T-helper 9 cell (primary cell): ENCODE data around the gene CCL4L2.
"Not testable (repeated sequence)": the region's sequence is repeated elsewhere in the genome, so short reads cannot be mapped to it uniquely, and the experiment has no call there.

ENCODE experiments used
- DNase-seq: peaks from one replicate; pipeline ENCODE4 v3.0.0-alpha.2; 2020

The CCL4L2 gene

GRCh38 chr17:36221581-36222100, 10.8 kb downstream of the CCL4L2 start:
- not testable (repeated sequence) for DNase-seq

GRCh38 chr17:36222967-36223366, 12.1 kb downstream of the CCL4L2 start:
- DNase-seq = not testable (repeated sequence)

DNA sequence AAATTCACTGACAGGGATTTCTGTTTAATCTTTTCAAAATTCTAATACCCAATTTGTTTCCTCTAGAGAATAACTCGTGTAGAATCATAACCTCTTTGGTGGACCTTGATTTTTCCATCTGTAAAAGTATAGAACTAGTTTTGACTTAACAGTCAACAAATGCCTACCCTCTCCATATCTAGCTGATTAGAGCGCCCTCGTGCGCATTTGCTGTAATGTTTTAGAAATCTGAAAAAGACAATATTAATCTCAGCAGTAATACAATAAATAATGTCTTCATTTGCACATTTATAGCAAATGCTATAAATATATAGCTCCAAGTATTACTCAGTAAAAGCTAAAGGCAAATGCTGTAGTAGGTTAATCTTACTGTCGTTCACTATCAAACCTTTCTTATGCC, 18.8 kb downstream of the CCL4L2 start:
- DNase-seq = not testable (repeated sequence)

DNA sequence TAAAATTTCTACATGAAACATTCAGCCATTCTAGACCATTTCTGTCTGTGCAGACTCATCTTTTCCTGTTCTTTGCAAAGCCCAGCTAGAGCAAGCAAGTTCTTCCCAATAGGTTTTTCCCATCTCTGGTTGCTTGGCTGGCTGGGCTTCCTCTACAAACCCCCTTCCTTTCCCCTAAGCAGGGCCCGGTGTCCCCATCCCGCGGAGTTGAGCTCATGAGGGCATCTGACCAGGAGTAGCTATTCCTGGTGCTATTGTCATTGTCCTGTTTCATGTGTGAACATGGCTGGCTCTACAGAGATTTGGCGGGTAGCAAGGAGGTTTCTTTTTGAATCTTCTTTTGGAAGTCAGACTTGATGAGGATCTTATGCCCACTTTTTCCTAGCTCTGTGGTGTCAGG, 31.2 kb downstream of the CCL4L2 start:
- not testable (repeated sequence) for DNase-seq
